Right ventricle myocardium inferior (tissue), 1 donor: Measurements from ENCODE around the gene ZYG11A. TPM values are rescaled to one million over a fixed set of nuclear protein-coding genes. Genes with fewer than 3 reads are reported as not detected.

Experiments used
- ATAC-seq: fragments of 200-7000 bp; cut with Tn5 transposase; one replicate; pipeline ENCODE4 v1.9.1; 2020; ENCODE audit warnings: mild to moderate bottlenecking, moderate library complexity
- DNase-seq: peaks from one replicate; pipeline ENCODE4 v3.0.0; 2021; ENCODE audit errors: missing footprints
- intact Hi-C: fragments of 100-400 bp; cut with DNase I; formaldehyde crosslinking; loops from one replicate; pipeline ENCODE4 v1.11.0; 2022
- microRNA-seq: library from miRNA; unstranded; fragments of <30 nt; microRNA quantifications from one replicate; pipeline ENCODE4 v1.2.0, GENCODE V29; 2020
- total RNA-seq: library from RNA; stranded (reverse); fragmentation: NEBNext Ultra II Directional; extraction: Animal tissue kit (Norgen Biotek cat#: 25700); gene quantifications from one replicate; pipeline ENCODE4 v1.2.1, GENCODE V29; 2021
- donor health status: DM: no; HTN: yes; CAD: no; lungs with severe emphysema.

The ZYG11A gene
- total RNA-seq, 1 donor from 2014 or later = not detected

DNA sequence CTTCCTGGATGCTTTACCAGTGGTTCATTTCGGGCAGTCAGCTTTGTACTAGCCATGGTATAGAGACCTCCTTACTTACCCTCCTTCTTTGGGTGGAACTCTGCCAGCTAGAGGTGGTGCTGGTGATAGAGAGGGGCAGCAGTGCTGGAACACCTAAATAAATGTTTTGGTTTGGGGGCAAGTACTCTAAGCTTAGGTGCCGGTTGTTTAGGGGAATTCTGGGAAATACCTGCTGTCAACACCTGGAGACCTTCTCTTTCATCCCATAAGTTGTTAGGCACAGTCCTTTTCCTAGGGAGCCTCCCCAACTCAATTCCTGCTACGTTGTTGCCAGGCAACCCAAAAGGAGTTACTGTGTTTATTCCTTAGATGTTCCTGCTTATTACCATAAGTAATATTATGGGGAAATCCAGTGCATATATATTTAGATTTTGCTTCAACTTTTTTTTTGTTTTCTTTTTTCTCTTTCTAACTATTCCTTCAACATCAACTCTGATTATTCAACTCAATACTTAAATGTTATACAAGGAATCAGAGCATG lies 101.4 kb downstream of the ZYG11A start:
- ATAC-seq = no peak
- intact Hi-C loops = no loop called here
- no peak for DNase-seq

DNA sequence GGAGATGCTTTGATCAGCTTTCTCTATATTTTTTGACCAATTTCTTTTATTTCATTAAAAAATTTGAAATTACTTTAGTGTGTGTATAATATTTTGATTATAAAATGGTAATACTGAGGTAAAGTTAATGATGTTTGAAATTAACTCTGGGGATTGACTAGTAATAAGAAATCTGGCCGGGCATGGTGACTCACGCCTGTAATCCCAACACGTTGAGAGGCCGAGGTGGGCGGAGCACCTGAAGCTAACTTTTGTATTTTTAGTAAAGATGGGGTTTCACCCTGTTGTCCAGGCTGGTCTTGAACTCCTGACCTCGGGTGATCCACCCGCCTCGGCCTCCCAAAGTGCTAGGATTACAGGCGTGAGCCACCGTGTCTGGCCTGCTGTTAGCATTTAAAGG lies 102.0 kb downstream of the ZYG11A start:
- intact Hi-C loops = no loop called here

More for the DNA sequence above, 102.0 kb downstream of the ZYG11A start:
- ATAC-seq = no peak
- DNase-seq = no peak

Small RNAs within 50 kb of the gene (microRNA-seq; reads per million reads assigned to microRNA genes)
- gene MIR1273F (not detected), gene MIR1273G (not detected), gene MIR5095 (not detected)

Other genes starting within 250 kb of the ZYG11A start
- 4.7 TPM for gene GPX7, start 240.4 kb upstream of the ZYG11A start, total RNA-seq
- not detected for gene SHISAL2A, start 209.6 kb upstream of the ZYG11A start, total RNA-seq
- 21.6 TPM for gene COA7, start 144.4 kb upstream of the ZYG11A start, total RNA-seq
- gene ZYG11B, start 116.3 kb upstream of the ZYG11A start, total RNA-seq = 74.0 TPM
- gene ECHDC2, start 79.0 kb downstream of the ZYG11A start, total RNA-seq = 136 TPM
- 132 TPM for gene SCP2, start 84.5 kb downstream of the ZYG11A start, total RNA-seq
- gene PODN, start 219.5 kb downstream of the ZYG11A start, total RNA-seq = 35.3 TPM